Duodenal mucosa (tissue), 2 donors: ENCODE results near the gene ZNF729.

ENCODE experiments used
- H3K27ac ChIP-seq: one replicate; pipeline ENCODE4 v1.7.0; 2013; ENCODE audit warnings: low read depth, low read length
- H3K27me3 ChIP-seq, 2 donors: one replicate each; pipeline ENCODE4 v1.7.0; 2013; ENCODE audit warnings: low read length in 2 of 2, control low read depth in 1 of 2; ENCODE audit not compliant: insufficient read depth in 2 of 2, control insufficient read depth in 1 of 2
- H3K36me3 ChIP-seq, 2 donors: one replicate each; pipeline ENCODE4 v1.7.0; 2013; ENCODE audit warnings: low read length in 2 of 2, control low read depth in 1 of 2; ENCODE audit not compliant: insufficient read depth in 2 of 2, control insufficient read depth in 1 of 2
- H3K4me1 ChIP-seq, 2 donors: one replicate each; pipeline ENCODE4 v1.7.0; 2013; ENCODE audit warnings: low read length in 2 of 2, control low read depth in 1 of 2; ENCODE audit not compliant: insufficient read depth in 2 of 2, control insufficient read depth in 1 of 2
- H3K4me3 ChIP-seq, 2 donors: one replicate each; pipeline ENCODE4 v1.7.0; 2013; ENCODE audit warnings: low read length in 2 of 2, low read depth in 1 of 2
- H3K9ac ChIP-seq, 2 donors: one replicate each; pipeline ENCODE4 v1.7.0; 2013; ENCODE audit warnings: low read length in 2 of 2, low read depth in 1 of 2
- H3K9me3 ChIP-seq, 2 donors: one replicate each; pipeline ENCODE4 v1.7.0; 2013; ENCODE audit warnings: low read length in 2 of 2, control low read depth in 1 of 2; ENCODE audit not compliant: control insufficient read depth in 1 of 2

Gene ZNF729

GRCh38 chr19:22331521-22331920, 45.3 kb downstream of the ZNF729 start:
- H3K27me3 ChIP-seq = no peaks in the 10 kb centered on the region
- H3K9me3 ChIP-seq = peaks cover 57 to 69% of the 10 kb centered on the region in 2 donors

GRCh38 chr19:22332924-22333323, 46.7 kb downstream of the ZNF729 start:
- H3K9ac ChIP-seq = no peak overlapping the region
- no peak overlapping the region for H3K27ac ChIP-seq
- H3K4me1 ChIP-seq = no peaks in the 10 kb centered on the region
- no peaks in the 10 kb centered on the region for H3K36me3 ChIP-seq
- no peaks in the 10 kb centered on the region for H3K27me3 ChIP-seq
- no peak overlapping the region for H3K4me3 ChIP-seq
- peaks cover 56 to 60% of the 10 kb centered on the region in 2 donors for H3K9me3 ChIP-seq

More at GRCh38 chr19:22331521-22331920, 45.3 kb downstream of the ZNF729 start:
- H3K27ac ChIP-seq = no peak overlapping the region
- H3K4me1 ChIP-seq = no peaks in the 10 kb centered on the region
- no peak overlapping the region for H3K9ac ChIP-seq
- H3K4me3 ChIP-seq = no peak overlapping the region
- no peaks in the 10 kb centered on the region for H3K36me3 ChIP-seq

- Histone ChIP-seq H3K27me3 (no peaks in the 10 kb centered on the region), H3K9me3 (peaks cover 49 to 60% of the 10 kb centered on the region in 2 donors), H3K4me1 (no peaks in the 10 kb centered on the region), H3K27ac (no peak overlapping the region), H3K36me3 (no peaks in the 10 kb centered on the region), H3K4me3 (no peak overlapping the region), H3K9ac (no peak overlapping the region)
Measured at GRCh38 chr19:22335716-22336115, 49.5 kb downstream of the ZNF729 start.

- H3K9ac ChIP-seq = no peak overlapping the region
- H3K4me3 ChIP-seq = no peak overlapping the region
- H3K27me3 ChIP-seq = no peaks in the 10 kb centered on the region
- no peak overlapping the region for H3K27ac ChIP-seq
- peaks cover 18 to 32% of the 10 kb centered on the region in 2 donors for H3K9me3 ChIP-seq
- no peaks in the 10 kb centered on the region for H3K36me3 ChIP-seq
- H3K4me1 ChIP-seq = no peaks in the 10 kb centered on the region
Measured at GRCh38 chr19:22354665-22355064, 68.4 kb downstream of the ZNF729 start.
